ENCODE data around the gene ANKRD6.

DNA sequence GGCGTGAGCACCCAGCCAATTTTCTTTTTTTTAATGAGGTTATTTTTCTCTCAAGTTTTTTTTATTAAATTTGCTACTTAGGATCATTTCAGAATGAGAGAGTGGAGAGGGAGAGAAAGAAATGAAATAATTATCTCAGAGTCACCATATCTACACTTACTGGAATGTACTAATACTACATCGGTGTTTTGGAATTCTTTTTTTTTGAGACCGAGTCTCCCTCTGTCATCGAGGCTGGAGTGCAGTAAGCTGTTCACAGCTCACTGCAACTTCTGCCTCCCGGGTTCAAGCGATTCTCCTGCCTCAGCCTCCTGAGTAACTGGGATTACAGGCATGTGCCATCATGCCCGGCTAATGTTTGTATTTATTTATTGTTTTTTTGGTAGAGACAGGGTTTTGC lies 27.8 kb downstream of the ANKRD6 start:
- TF ChIP-seq ELF4 (IDR thresholded peaks at IDR 0.05) (no peak), CTBP1 (IDR thresholded peaks at IDR 0.05; ENCODE audit: borderline replicate concordance) (no peak), FOXM1 (IDR thresholded peaks at IDR 0.05; ENCODE audit: borderline replicate concordance) (no peak), FOXK2 (IDR thresholded peaks at IDR 0.05) (no peak), SUZ12 (IDR thresholded peaks at IDR 0.05) (no peak), ZNF384 (IDR thresholded peaks at IDR 0.05) (no peak), BHLHE40 (IDR thresholded peaks at IDR 0.05; ENCODE audit: borderline replicate concordance) (no peak), ARNT (IDR thresholded peaks at IDR 0.05) (no peak), SP1 (IDR thresholded peaks at IDR 0.05) (no peak), L3MBTL2 (conservative IDR thresholded peaks at IDR 0.05) (no peak)
- TF ChIP-seq, protein P1, sequence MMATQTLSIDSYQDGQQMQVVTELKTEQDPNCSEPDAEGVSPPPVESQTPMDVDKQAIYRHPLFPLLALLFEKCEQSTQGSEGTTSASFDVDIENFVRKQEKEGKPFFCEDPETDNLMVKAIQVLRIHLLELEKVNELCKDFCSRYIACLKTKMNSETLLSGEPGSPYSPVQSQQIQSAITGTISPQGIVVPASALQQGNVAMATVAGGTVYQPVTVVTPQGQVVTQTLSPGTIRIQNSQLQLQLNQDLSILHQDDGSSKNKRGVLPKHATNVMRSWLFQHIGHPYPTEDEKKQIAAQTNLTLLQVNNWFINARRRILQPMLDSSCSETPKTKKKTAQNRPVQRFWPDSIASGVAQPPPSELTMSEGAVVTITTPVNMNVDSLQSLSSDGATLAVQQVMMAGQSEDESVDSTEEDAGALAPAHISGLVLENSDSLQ (IDR thresholded peaks at IDR 0.05), result no peak
